HG02798 (cell line): ENCODE measurements around the gene ABHD1.

Experiments used
- ATAC-seq: cut with Tn5 transposase; IDR thresholded peaks from one replicate; pipeline ENCODE4 v1.9.1; 2021; ENCODE audit warnings: mild to moderate bottlenecking; ENCODE audit not compliant: unreplicated experiment, poor library complexity

The ABHD1 gene

DNA sequence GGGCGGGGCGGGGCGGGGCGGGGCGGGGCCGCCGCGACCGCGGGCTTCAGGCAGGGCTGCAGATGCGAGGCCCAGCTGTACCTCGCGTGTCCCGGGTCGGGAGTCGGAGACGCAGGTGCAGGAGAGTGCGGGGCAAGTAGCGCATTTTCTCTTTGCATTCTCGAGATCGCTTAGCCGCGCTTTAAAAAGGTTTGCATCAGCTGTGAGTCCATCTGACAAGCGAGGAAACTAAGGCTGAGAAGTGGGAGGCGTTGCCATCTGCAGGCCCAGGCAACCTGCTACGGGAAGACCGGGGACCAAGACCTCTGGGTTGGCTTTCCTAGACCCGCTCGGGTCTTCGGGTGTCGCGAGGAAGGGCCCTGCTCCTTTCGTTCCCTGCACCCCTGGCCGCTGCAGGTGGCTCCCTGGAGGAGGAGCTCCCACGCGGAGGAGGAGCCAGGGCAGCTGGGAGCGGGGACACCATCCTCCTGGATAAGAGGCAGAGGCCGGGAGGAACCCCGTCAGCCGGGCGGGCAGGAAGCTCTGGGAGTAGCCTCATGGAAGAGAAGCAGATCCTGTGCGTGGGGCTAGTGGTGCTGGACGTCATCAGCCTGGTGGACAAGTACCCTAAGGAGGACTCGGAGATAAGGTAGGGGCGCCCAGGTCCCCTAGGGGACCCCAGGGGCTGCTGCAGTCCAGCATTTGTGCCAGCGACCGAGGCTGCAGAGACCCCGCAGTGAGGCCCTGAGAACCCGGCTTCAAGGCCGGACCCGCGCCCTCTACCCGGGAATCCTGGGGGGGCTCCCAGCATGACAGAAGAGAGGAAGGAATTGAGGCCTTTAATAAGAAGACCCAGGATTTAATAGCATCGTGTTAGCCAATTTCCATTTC lies 36.7 kb upstream of the ABHD1 start, which contains the start of gene KHK:
TSS of gene KHK (plus strand) at position 49 of the 870 bp plus-strand sequence. CDS start at position 537, 488 bp downstream.
- no peak for ATAC-seq

DNA sequence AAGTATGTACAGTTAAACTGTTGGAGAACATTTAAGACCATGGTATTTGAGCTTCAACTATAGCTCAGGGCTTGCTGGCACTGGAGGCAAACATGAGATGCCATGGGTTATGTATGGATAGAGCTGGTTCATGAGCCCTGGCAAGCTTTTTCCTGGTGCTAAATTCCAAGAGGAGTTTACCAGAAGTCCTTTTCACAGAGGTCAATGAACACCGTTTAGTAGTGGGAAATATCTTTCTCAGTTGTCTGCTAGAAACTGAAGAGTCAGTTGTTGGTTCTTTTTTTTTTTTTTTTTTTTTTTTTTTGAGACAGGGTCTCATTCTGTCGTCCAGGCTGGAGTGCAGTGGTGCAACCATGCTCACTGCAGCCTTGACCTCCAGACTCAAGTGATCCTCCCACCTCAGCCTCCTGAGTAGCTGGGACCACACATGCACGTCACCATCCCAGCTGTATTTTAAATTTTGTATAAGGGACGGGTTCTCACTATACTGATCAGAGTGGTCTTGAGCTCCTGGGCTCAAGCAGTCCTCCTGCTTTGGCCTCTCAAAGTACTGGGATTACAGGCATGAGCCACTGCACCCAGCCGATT lies 35.7 kb upstream of the ABHD1 start:
- ATAC-seq, result no peak

DNA sequence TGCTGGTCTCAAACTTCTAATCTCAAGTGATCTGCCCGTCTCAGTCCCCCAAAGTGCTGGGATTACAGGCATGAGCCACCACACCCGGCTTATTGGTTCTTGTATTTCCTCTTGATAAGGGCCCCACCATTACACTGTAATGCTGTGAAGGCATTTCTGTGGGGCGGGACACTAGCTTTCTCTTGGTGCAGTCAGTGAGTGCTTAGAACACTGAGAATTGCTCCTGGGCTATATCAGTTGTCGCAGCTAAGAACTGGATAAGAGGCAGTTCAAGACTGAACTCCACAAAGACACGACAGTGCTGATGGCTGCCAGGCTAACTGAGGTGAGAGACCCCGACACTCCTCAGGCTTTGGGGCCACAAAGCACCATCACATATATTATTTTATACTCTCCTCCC lies 35.0 kb upstream of the ABHD1 start:
- no peak for ATAC-seq

DNA sequence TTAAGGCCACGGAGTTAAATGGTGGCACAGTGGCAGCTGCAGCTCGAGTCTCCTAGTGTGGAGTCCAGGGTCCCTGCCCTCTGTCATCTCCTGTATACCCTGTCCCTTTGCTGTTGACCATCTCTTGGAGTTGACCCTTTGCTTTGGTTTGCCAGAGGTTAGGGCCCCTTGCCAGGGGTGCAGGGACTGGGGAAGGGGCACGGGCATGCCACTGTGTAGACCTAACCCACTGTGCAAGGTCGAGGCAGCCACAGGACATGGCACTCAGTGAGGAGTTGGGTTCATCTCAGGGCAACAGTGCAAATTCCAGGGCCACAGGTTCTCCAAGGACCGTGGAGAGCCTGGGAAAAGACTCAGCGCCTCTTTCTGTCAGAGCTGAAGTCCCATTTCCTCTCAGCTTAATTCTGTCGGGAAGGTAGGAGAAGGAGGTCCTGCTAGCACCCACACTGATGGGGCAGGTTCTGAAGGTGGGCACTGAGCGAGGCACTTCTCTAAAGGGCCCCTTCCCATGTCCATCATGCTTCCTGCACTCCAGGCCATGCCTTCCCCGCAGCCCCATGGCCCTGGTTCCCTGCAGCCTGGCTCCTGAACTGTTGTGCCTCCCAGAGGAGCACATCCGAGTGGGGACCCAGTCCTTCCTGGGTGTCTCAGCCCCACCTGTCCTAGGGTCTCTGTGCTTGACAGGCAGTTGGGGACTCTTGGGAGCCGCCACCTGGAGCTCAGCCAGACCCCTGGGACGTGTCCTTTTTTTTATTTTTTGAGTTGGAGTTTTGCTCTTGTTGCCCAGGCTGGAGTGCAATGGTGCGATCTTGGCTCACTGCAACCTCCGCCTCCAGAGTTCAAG lies 34.3 kb upstream of the ABHD1 start:
- ATAC-seq, result no peak

DNA sequence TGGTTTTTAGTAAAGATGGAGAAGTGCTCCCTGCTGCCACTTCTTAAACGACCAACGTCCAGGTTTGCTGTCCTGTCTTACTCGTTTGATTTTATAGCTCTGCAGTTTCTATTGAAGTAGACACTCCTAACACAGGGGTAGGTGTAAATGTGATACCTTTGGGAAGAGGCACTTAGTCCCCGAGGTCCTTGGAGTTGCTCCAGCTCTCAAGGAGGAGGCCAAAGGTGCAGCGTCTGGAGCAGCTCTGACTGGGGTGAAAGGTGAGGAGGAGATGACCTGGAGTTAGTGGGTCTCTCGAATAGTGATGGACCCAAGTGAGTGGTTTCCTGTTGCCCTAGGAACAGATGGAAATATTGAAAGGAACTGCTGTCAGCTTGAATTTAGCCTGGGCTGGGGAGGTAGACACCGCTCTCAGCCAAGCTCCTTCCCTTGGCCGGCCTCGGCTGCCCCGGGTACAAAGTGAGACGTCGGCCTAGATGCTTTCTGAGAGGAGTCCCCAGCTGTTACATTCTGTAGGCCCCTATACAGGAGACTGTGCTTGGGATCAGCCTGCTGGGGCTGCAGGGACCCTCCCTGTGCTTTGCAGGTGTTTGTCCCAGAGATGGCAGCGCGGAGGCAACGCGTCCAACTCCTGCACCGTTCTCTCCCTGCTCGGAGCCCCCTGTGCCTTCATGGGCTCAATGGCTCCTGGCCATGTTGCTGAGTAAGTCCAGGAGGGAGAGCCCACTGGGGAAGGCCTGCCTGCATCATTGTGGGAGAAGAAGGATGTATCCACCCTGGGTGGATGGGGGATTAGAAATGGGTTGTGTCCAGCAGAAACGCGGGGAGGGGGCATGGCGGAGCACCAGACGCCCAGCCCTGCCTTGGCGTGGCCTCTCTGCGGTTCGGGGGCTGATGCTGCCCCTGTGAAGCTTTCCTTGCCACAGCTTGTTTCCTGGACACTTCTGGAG lies 31.6 kb upstream of the ABHD1 start:
- ATAC-seq, result no peak

DNA sequence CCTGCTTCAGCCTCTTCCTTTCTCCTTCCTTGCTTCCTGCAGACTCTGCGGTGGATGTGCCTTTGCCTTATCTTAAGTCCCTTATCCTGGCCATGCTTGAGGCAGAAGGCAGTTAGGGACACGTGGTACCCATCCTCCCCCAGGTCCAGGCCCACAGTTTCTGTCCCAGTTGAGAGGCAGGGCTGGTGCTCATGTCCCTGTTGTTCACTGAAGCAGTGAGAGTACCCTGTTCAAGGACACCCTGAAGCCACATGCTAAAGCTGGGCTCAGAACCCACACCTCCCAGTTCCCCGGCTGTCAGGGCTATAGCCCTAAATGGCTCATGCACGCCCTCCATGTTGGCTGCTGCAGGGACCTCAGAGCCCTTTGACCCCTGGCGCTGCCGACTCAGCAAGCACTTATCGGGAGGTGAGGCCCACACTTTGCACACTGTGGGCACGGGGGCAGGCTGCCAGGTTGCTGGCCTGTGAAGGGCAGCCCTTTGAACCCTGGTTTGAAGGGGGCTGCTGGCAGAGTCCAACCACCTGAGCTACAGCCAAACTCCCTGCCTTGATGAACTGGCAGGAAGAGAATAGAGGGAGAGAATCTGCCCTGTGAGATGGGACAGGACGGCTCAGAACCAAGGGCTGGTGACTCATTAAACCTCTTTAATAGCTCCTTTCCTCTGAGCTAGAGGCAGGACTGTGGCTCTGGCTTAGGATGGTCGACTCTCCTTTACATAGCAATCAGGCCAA lies 30.8 kb upstream of the ABHD1 start:
- no peak for ATAC-seq

DNA sequence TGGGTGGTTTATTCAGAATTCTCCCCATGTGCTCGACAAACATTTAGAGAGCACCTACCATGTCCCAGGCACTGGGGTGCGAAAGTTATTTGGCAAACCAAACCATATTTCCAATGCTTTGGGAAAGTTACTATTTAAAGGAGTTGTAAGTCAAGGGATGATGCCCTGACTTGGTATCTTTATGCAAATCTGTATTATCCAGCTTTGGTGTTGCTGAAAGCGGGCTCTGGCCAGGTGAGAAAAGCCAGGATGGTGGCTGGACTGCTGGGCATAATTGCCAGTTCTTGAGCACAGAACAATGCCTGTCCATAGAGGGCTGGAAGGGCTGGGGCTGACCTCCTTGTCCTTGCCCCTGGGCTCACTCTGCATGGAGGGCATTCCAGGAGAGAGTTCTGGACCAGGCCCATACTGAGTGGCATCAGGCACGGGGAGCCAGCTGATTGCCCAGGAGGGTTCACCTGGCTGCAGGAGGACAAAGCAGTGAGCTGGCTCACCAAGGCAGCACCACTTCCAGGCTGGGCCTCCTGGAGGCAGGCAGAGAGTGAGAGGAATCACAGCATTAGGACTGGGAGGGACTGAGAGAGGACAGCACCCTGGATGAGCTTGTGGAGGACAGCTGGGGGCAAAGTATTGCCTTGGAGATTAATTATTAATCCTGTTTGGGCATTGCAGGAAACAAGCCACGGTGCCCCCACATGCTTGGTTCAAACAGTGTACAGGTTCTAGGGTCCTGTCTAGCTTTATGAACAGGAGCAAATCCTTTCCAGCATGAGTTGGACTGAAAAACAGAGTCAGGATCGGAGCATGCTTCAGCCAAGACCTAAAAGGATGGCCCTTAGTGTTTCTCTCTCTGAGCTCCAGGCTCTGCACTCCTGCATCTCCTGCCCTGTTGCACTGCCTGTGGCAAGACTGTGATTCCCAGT lies 29.9 kb upstream of the ABHD1 start:
- ATAC-seq, result no peak

DNA sequence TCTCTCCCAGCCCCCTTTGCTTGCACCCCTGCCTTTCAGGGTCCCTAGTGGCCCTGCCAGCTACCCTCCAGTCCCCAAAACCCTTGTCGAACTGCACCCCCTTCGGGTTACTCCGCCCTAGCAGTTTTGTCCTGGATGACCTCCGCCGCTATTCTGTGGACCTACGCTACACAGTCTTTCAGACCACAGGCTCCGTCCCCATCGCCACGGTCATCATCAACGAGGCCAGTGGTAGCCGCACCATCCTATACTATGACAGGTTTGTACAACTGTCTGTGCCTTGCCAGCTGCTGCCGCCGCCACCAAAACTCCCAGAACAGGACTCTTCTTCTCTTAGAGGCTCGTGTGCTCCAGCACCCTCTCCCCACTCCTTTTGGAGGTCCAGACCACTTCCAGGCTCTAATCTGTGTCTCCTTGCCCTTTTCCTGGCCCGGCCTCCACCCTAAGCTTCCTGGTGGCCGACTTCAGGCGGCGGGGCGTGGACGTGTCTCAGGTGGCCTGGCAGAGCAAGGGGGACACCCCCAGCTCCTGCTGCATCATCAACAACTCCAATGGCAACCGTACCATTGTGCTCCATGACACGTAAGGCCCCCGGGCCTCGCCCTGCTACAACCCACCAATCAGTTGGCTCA lies 29.1 kb upstream of the ABHD1 start:
- no peak for ATAC-seq

DNA sequence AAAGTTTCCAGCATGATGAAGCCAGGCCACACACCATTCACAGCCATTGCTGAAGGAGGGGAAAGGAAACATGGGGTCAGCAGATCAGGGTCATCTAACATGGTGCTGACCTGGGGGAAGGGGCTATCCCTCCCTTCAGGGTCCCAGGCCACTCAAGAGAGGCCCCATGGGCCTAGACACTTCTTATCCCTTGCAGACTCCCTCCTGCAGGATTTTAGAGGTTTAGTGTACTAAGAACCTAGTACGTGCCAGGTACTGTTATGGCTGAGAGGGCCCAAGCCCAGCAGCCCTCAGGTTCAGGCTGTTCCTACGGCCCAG lies 28.2 kb upstream of the ABHD1 start:
- no peak for ATAC-seq

DNA sequence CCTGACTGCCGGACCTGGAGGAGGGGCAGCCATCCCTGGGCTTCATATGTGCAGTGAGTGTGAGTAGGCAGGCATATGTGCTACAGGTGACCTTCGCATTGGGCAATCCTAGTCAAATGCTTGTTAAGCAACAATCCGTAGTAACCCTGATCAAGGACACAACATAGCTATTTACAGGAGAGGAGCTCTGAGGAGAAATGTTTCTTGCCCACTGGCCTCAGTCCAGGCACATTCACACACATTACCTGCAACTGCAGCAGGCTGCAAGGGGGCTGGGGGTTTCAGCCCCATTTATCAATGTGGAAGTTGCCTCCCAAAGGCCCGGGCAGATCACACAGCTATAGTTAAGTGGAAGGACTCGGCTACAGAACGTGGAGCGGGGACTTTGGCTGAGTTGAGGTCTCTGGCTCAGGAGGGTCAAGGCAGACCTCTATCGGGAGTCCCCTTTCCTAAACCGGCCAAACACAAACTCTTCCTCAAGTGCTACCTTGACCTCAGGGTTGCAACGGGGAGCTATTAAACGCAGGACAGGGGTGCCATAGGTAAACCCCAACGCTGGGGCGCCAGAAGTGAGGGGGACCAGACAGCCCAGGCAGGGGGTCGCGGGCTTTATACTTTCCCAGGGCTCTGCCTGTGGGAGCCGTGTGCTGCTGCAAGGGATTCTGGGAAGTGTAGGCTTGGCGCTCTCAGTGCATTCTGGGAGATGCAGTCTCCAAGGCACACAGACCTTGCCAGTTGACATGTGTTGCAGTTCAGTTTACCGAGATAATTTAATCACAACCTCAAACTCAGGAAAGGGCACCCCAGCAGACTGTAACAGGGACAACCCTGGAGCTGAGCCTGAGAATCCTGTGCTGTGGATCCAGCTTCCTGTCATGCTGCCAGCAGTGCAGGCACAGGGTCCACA lies 27.6 kb upstream of the ABHD1 start:
- peak; percentile 65 for ATAC-seq

DNA sequence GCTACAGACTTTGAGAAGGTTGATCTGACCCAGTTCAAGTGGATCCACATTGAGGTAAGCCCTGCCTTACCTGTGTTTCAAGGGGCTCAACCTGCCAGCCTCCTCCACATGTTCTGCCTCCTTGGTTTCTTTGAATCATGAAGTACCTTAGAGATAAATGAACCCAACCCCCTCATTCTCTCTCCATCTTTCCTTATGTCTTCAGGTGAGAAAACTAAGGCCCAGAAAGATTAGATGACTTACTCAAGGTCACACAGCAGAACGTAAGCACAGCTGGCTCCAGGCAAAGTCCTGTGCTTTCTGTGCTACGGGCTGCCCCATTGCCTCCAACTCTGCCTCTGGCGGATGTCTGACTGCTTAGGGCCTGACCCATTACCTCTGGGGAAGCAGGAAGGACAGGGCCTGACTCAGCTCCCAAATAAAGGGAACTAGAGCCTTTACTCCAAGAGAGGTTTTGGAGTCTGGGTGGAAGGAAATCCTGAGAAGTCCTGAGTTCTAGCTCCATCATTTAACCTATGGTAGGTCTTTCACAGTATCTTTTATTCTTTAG lies 26.8 kb upstream of the ABHD1 start:
- ATAC-seq, result no peak

DNA sequence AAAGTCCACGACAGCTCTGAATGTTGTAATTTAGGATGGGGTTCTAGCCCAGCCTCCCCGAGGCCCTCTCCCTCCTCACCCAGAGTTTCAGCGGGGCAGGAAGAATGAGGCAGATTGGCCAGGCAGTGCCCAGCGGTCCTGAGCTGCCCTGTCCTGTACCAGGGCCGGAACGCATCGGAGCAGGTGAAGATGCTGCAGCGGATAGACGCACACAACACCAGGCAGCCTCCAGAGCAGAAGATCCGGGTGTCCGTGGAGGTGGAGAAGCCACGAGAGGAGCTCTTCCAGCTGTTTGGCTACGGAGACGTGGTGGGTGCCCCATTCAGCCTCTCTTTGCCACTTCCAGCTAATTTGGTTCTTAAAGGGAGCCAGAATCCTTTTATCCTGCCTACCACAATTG lies 26.3 kb upstream of the ABHD1 start:
- ATAC-seq, result no peak

DNA sequence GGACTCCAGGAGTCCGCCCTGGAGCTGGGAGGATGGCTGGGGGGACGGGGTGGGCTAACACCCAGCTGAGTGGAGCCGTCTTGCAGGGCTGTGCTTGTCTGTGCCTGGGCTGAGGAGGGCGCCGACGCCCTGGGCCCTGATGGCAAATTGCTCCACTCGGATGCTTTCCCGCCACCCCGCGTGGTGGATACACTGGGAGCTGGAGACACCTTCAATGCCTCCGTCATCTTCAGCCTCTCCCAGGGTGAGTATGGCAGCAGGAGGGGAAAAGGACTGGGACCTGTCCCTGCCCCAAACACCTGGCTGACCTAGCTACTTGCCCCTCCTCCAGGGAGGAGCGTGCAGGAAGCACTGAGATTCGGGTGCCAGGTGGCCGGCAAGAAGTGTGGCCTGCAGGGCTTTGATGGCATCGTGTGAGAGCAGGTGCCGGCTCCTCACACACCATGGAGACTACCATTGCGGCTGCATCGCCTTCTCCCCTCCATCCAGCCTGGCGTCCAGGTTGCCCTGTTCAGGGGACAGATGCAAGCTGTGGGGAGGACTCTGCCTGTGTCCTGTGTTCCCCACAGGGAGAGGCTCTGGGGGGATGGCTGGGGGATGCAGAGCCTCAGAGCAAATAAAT lies 24.2 kb upstream of the ABHD1 start:
- no peak for ATAC-seq

DNA sequence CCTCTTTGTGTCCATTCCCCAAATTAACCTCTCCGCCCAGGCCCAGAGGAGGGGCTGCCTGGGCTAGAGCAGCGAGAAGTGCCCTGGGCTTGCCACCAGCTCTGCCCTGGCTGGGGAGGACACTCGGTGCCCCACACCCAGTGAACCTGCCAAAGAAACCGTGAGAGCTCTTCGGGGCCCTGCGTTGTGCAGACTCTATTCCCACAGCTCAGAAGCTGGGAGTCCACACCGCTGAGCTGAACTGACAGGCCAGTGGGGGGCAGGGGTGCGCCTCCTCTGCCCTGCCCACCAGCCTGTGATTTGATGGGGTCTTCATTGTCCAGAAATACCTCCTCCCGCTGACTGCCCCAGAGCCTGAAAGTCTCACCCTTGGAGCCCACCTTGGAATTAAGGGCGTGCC lies 23.6 kb upstream of the ABHD1 start:
- ATAC-seq, result no peak

DNA sequence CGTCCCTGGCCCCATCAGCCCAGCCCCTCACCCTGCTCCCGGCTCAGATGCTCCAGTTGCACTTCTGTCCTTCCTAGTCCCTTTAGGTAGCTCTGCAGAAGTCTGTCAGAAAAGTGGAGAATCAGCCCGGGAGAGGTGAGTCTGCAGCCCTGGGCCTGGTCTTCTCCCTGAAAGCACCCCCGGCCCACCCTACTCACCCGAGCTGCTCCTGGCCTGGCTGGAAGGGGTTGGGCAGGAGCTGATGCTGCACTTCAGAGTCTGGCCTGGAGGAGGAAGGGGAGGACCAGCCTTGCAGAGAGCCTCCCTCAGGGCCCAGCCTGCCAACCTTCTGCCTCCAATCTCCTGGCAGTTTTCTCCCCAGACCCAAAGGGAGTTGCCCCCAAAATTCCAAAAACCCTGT lies 21.3 kb upstream of the ABHD1 start:
- ATAC-seq, result no peak

DNA sequence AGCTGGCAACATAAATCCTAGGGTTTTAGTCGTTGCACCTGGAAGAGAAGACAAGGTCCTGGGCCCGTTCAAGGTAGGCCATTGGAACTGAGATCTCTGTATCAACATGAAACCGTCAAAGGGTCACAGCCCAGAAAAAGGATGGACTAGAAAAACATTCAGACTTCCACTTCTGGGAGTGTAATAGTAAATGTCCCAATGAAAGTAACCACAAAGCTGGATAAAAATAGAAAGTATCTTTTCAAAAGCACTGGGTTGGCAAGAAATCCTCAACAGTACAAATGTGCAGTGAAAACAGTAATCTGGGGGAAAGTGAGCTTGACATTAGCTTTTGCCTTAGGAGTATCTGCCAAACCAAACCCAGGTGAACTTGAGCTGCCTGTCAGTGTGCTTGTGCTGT lies 17.6 kb upstream of the ABHD1 start:
- ATAC-seq, result no peak
